Smooth muscle cell (in vitro differentiated cells): ENCODE measurements around the gene ETFA. TPM values are rescaled to one million over a fixed set of nuclear protein-coding genes. Genes with fewer than 3 reads are reported as not detected.

Source experiments
- DNase-seq: peaks from one replicate; lab custom pipeline; 2025; ENCODE audit not compliant: unreplicated experiment; lab: John Stamatoyannopoulos, UW
- H2AFZ ChIP-seq: fragments of 200-600 bp; sonication (generic); 2 replicates; pipeline ENCODE4 v1.6.0; 2016; ENCODE audit warnings: antibody characterized with exemption, low read depth, mild to moderate bottlenecking
- H3F3A ChIP-seq: fragments of 200-600 bp; sonication (generic); 2 replicates; pipeline ENCODE4 v1.6.0; 2017; ENCODE audit warnings: antibody characterized with exemption, low read depth
- H3K27ac ChIP-seq: fragments of 200-600 bp; sonication (generic); 2 replicates; pipeline ENCODE4 v1.5.1; 2016; ENCODE audit warnings: low read depth, mild to moderate bottlenecking
- H3K27me3 ChIP-seq: fragments of 200-600 bp; sonication (generic); 2 replicates; pipeline ENCODE4 v1.6.1; 2016; ENCODE audit warnings: low read depth, mild to moderate bottlenecking
- H3K36me3 ChIP-seq: fragments of 200-600 bp; sonication (generic); 2 replicates; pipeline ENCODE4 v1.5.1; 2016; ENCODE audit warnings: low read depth
- H3K4me1 ChIP-seq: fragments of 200-600 bp; sonication (generic); 2 replicates; pipeline ENCODE4 v1.5.1; 2016; ENCODE audit warnings: low read depth
- H3K4me2 ChIP-seq: fragments of 200-600 bp; sonication (generic); 2 replicates; pipeline ENCODE4 v1.6.0; 2016; ENCODE audit warnings: mild to moderate bottlenecking
- H3K4me3 ChIP-seq: fragments of 200-600 bp; sonication (generic); 2 replicates; pipeline ENCODE4 v1.5.1; 2016; ENCODE audit warnings: mild to moderate bottlenecking
- H3K79me2 ChIP-seq: fragments of 200-600 bp; sonication (generic); 2 replicates; pipeline ENCODE4 v1.6.0; 2016; ENCODE audit warnings: low read depth, mild to moderate bottlenecking
- H3K9ac ChIP-seq: fragments of 200-600 bp; sonication (generic); 2 replicates; pipeline ENCODE4 v1.6.0; 2016; ENCODE audit warnings: low read depth
- H3K9me3 ChIP-seq: fragments of 200-600 bp; sonication (generic); replicated peaks from 2 replicates; pipeline ENCODE4 v1.5.1; 2016; ENCODE audit warnings: low read depth
- H4K20me1 ChIP-seq: fragments of 200-600 bp; sonication (generic); 2 replicates; pipeline ENCODE4 v1.6.0; 2016; ENCODE audit warnings: low read depth
- WGBS: methylation state at CpG from one replicate; pipeline ENCODE4 v1.1.7; 2016; ENCODE audit warnings: low lambda C conversion rate; 5-methylcytosine and 5-hydroxymethylcytosine counted together
- polyA plus RNA-seq: library from polyadenylated mRNA; unstranded; fragments of >200 nt; fragmentation: Nextera tagmentation; extraction: Ambion mirVana; gene quantifications from 2 replicates; pipeline ENCODE4 v1.2.1, GENCODE V29; 2016
- total RNA-seq: library from RNA; depleted of rRNA; stranded (reverse); fragments of >200 nt; gene quantifications from 2 replicates; pipeline ENCODE4 v1.2.3, GENCODE V29; 2014
- TF ChIP-seq, protein P1 (sequence below): fragments of 200-600 bp; sonication (generic); IDR thresholded peaks from 2 replicates; pipeline ENCODE4 v1.5.1; 2017; ENCODE audit warnings: borderline replicate concordance, mild to moderate bottlenecking, antibody characterized with exemption; ENCODE audit not compliant: insufficient read depth, poor library complexity, severe bottlenecking

Gene ETFA
- total and polyA plus RNA-seq, 2 experiments from 2014 or later, result 98.0 to 119 TPM

DNA sequence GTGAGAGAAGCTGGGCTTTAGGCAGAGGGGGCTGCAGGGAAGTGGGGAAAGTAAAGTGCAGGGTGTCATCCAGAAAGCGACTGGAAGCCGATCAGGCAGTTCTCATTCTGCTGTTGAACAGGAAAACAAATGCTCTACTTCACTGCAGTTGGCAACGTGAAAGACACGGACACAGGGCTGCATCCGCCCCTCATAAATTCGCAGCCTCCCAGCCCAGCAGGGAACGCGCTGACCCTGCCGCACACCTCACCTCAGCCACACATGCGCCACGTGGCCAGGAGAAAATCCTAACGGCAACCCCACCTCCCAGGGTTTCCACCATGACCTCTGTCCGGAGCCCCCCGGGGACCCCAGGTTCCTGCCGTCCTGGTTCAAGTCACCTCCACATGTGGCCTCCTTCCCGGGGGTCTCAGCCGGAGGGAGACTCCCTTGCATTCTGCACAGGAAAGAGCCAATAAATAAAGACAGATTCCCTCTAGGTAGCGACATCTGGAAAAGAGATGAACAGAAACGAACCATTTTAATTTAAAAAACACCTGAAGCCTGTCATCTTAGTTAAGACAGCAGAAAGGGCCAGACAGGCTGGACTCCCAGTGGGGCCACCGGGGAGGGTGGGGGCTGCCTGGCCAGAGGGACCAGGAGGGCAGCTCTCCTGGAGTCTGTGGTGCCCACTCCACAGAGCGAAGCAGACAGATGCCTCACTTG, 132.8 kb downstream of the ETFA start:
- TF ChIP-seq, protein P1, sequence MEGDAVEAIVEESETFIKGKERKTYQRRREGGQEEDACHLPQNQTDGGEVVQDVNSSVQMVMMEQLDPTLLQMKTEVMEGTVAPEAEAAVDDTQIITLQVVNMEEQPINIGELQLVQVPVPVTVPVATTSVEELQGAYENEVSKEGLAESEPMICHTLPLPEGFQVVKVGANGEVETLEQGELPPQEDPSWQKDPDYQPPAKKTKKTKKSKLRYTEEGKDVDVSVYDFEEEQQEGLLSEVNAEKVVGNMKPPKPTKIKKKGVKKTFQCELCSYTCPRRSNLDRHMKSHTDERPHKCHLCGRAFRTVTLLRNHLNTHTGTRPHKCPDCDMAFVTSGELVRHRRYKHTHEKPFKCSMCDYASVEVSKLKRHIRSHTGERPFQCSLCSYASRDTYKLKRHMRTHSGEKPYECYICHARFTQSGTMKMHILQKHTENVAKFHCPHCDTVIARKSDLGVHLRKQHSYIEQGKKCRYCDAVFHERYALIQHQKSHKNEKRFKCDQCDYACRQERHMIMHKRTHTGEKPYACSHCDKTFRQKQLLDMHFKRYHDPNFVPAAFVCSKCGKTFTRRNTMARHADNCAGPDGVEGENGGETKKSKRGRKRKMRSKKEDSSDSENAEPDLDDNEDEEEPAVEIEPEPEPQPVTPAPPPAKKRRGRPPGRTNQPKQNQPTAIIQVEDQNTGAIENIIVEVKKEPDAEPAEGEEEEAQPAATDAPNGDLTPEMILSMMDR, result no peak
- no peak for DNase-seq
- Histone ChIP-seq H3K27ac (no peak overlapping the region), H2AFZ (no peak overlapping the region), H3K4me3 (no peak overlapping the region), H4K20me1 (no peaks in the 10 kb centered on the region), H3K4me1 (peaks cover 3% of the 10 kb centered on the region), H3K79me2 (no peaks in the 10 kb centered on the region), H3K4me2 (no peak overlapping the region), H3F3A (no peaks in the 10 kb centered on the region), H3K36me3 (no peaks in the 10 kb centered on the region), H3K27me3 (no peaks in the 10 kb centered on the region), H3K9ac (no peak overlapping the region), H3K9me3 (no peaks in the 10 kb centered on the region)
- 88% methylated on average over 19 of the region's 21 CpGs for WGBS

DNA sequence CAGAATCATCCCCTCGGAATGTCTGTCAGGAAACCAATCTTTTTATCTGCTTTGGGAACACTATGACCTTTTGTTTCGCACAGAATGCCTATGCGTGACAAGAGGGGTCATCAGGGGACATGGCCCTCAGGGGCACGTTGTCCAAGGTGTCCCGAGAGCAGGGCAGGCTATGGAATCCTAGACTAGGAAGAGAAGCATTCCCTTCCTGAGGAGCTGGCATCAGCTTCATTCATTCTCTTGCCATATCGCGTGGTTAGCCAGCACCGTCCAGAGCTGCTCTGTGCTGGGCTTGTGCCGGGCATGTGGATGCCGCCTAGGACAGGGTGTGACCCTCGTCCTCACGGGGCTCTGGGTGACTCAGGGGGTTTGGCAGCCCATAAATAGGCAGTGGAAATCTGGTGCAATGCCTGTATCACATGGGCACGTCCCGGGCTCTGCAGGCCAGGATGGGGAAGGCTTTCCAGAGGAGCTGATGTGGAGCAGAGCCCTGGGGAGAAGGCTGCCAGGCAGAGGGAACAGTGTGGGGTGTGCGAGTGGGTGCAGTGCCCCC, 133.7 kb downstream of the ETFA start:
- WGBS, result 69% methylated on average over 15 of the region's 15 CpGs
- Histone ChIP-seq H3K27ac (no peak overlapping the region), H3K79me2 (no peaks in the 10 kb centered on the region), H4K20me1 (no peaks in the 10 kb centered on the region), H3K4me2 (no peak overlapping the region), H3K4me3 (no peak overlapping the region), H3K36me3 (no peaks in the 10 kb centered on the region), H3K27me3 (no peaks in the 10 kb centered on the region), H3F3A (no peaks in the 10 kb centered on the region), H3K9me3 (no peaks in the 10 kb centered on the region), H3K4me1 (peaks cover 3% of the 10 kb centered on the region), H2AFZ (no peak overlapping the region), H3K9ac (no peak overlapping the region)
- no peak for DNase-seq
- TF ChIP-seq, protein P1, result no peak

DNA sequence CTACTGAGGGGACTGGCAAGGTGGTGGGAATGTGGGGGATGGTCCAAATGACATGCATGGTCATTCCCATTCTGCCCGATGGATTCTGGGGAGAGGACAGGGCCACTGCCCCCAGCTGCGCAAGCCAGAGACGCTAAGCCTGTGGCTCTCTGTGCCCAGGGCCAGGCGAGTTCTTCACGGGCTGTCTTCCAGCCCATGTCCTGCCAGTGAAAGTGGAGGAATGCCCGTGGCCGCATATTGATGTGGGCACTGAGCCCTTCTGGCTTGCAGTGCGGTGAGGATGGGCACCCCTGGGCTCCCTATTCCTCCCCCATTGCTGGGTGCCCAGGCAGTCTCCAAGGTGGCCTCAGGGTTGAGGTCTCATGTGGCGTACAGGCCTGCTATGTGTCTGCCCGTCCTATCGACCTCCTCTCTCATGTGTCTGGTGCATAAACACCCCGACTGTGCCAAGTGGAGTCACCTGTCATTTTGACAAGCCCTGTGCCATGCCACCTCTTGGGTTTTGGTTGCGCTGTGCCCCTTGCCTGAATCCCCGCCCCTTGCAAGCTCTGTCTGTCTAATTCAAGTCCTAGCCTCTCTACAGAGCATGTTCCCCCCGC, 134.7 kb downstream of the ETFA start:
- no peaks in the 10 kb centered on the region for H3K9me3 ChIP-seq
- DNase-seq, result no peak
- H3K4me3 ChIP-seq, result no peak overlapping the region
- no peak overlapping the region for H3K9ac ChIP-seq
- no peaks in the 10 kb centered on the region for H3K36me3 ChIP-seq
- no peak overlapping the region for H3K4me2 ChIP-seq
- no peaks in the 10 kb centered on the region for H4K20me1 ChIP-seq
- 95% methylated on average over 15 of the region's 15 CpGs for whole genome bisulfite sequencing
- TF ChIP-seq, protein P1, result no peak
- no peaks in the 10 kb centered on the region for H3F3A ChIP-seq
- no peak overlapping the region for H3K27ac ChIP-seq
- no peaks in the 10 kb centered on the region for H3K27me3 ChIP-seq
- no peaks in the 10 kb centered on the region for H3K79me2 ChIP-seq
- peaks cover 3% of the 10 kb centered on the region for H3K4me1 ChIP-seq
- H2AFZ ChIP-seq, result no peak overlapping the region

DNA sequence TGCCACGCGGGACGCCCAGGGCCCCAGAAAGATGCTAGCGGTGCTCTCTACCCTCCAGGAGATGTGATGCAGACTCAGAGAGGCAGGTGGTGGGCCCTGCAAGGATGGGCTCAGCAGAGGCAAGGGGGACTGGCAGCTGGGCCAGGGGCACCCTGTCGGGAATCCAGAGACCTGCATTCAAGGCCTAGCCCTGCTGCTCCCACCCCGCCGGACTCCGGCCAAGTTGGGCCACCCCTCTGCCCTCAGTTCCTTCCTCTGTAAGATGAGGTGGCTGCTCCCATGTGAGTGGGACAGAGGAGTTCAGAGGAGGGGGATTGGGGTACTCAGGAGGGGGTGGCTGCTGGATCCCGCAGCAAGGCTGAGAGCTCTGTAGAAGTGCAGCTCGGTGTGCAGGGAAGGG, 135.2 kb downstream of the ETFA start:
- H2AFZ ChIP-seq, result no peak overlapping the region
- no peaks in the 10 kb centered on the region for H3K9me3 ChIP-seq
- no peak overlapping the region for H3K4me3 ChIP-seq
- over 99% methylated on average over 8 of the region's 10 CpGs for WGBS
- H3K36me3 ChIP-seq, result no peaks in the 10 kb centered on the region
- no peaks in the 10 kb centered on the region for H3F3A ChIP-seq
- peaks cover 3% of the 10 kb centered on the region for H3K4me1 ChIP-seq
- no peak overlapping the region for H3K27ac ChIP-seq
- TF ChIP-seq, protein P1, result no peak
- H3K27me3 ChIP-seq, result no peaks in the 10 kb centered on the region
- H3K79me2 ChIP-seq, result no peaks in the 10 kb centered on the region
- DNase-seq, result no peak
- no peaks in the 10 kb centered on the region for H4K20me1 ChIP-seq
- no peak overlapping the region for H3K9ac ChIP-seq
- H3K4me2 ChIP-seq, result no peak overlapping the region
